NCI-H748 (cell line): ENCODE measurements around the gene KIF18A.
"Not testable (repeated sequence)": the region's sequence is repeated elsewhere in the genome, so short reads cannot be mapped to it uniquely, and the experiment has no call there.

Experiments used
- DNase-seq: peaks from one replicate; lab custom pipeline; 2025; ENCODE audit not compliant: unreplicated experiment; lab: John Stamatoyannopoulos, UW

Gene KIF18A

GRCh38 chr11:28107191-28107749 is 686 bp downstream of the KIF18A start:
- peak; percentile 65 for DNase-seq

- no peak for DNase-seq
Observed at GRCh38 chr11:28106353-28107043, 1.5 kb downstream of the KIF18A start.

GRCh38 chr11:28105869-28106268 is 2.1 kb downstream of the KIF18A start:
- peak; percentile 30 for DNase-seq

- no peak for DNase-seq
Observed at GRCh38 chr11:28104984-28105383, 3.0 kb downstream of the KIF18A start.

GRCh38 chr11:28104425-28104824 is 3.5 kb downstream of the KIF18A start:
- no peak for DNase-seq

- DNase-seq = not testable (repeated sequence)
Observed at GRCh38 chr11:28102300-28102699, 5.7 kb downstream of the KIF18A start.

GRCh38 chr11:28100665-28101064 is 7.3 kb downstream of the KIF18A start:
- DNase-seq = no peak

- no peak for DNase-seq
Observed at GRCh38 chr11:28099715-28100114, 8.2 kb downstream of the KIF18A start.

GRCh38 chr11:28098257-28098656 is 9.7 kb downstream of the KIF18A start:
- no peak for DNase-seq

- DNase-seq = no peak
Observed at GRCh38 chr11:28092786-28093185, 15.2 kb downstream of the KIF18A start.

- DNase-seq = no peak
Observed at GRCh38 chr11:28090052-28090749, 17.8 kb downstream of the KIF18A start.

GRCh38 chr11:28089378-28089777 is 18.6 kb downstream of the KIF18A start:
- no peak for DNase-seq

- not testable (repeated sequence) for DNase-seq
Observed at GRCh38 chr11:28087693-28088092, 20.3 kb downstream of the KIF18A start.

- not testable (repeated sequence) for DNase-seq
Observed at GRCh38 chr11:28087192-28087591, 20.8 kb downstream of the KIF18A start.

- DNase-seq = no peak
Observed at GRCh38 chr11:28086569-28086968, 21.4 kb downstream of the KIF18A start.

GRCh38 chr11:28083118-28083517 is 24.8 kb downstream of the KIF18A start:
- no peak for DNase-seq

GRCh38 chr11:28077521-28077920 is 30.4 kb downstream of the KIF18A start:
- no peak for DNase-seq

- DNase-seq = no peak
Observed at GRCh38 chr11:28072321-28072720, 35.6 kb downstream of the KIF18A start.

- DNase-seq = no peak
Observed at GRCh38 chr11:28071305-28071704, 36.7 kb downstream of the KIF18A start.

GRCh38 chr11:28058333-28058732 is 49.6 kb downstream of the KIF18A start:
- no peak for DNase-seq

GRCh38 chr11:28054821-28055220 is 53.1 kb downstream of the KIF18A start:
- no peak for DNase-seq
